ENCODE data around the gene OR4F6. TPM values are rescaled to one million over a fixed set of nuclear protein-coding genes. Genes with fewer than 3 reads are reported as not detected.
A peak's percentile ranks its signal among the peaks of the same experiment; 100 is the strongest.

Gene OR4F6
- total RNA-seq, 4 donors from 2014 or later, result not detected

GRCh38 chr15:101827257-101827656, 23.9 kb downstream of the OR4F6 start:
- peaks cover 0 to 1% (median 0%) of the 10 kb centered on the region in 4 donors for H3K9me3 ChIP-seq
- TF ChIP-seq CTCF (IDR thresholded peaks at IDR 0.05), result no peak
- TF ChIP-seq POLR2A (IDR thresholded peaks at IDR 0.05), result no peak
- TF ChIP-seq EP300 (IDR thresholded peaks at IDR 0.05), result no peak
- H3K4me3 ChIP-seq, result no peak overlapping the region
- no peaks in the 10 kb centered on the region for H3K36me3 ChIP-seq
- H3K27ac ChIP-seq, result no peak overlapping the region
- WGBS, 2 donors, result 65 to 70% methylated on average over 6 of the region's 6 CpGs
- DNase-seq (ENCODE audit: low spot score in 2 of 2), result no peak
- H3K27me3 ChIP-seq, result no peaks in the 10 kb centered on the region
- no peaks in the 10 kb centered on the region for H3K4me1 ChIP-seq

GRCh38 chr15:101828774-101829173, 25.5 kb downstream of the OR4F6 start:
- no peak for DNase-seq (ENCODE audit: low spot score in 2 of 2)
- TF ChIP-seq CTCF (IDR thresholded peaks at IDR 0.05) (no peak), POLR2A (IDR thresholded peaks at IDR 0.05) (no peak), EP300 (IDR thresholded peaks at IDR 0.05) (no peak)
- Histone ChIP-seq H3K27ac (no peak overlapping the region), H3K27me3 (no peaks in the 10 kb centered on the region), H3K4me1 (no peaks in the 10 kb centered on the region), H3K36me3 (no peaks in the 10 kb centered on the region), H3K9me3 (peaks cover 0 to 15% (median 0%) of the 10 kb centered on the region in 4 donors), H3K4me3 (no peak overlapping the region)
- WGBS, 2 donors, result 83 to 87% methylated on average over 5 of the region's 5 CpGs

- Histone ChIP-seq H3K27me3 (no peaks in the 10 kb centered on the region), H3K27ac (no peak overlapping the region), H3K36me3 (no peaks in the 10 kb centered on the region), H3K4me3 (no peak overlapping the region), H3K9me3 (peaks cover 0 to 3% (median 0%) of the 10 kb centered on the region in 4 donors), H3K4me1 (no peaks in the 10 kb centered on the region)
- no peak for TF ChIP-seq CTCF (IDR thresholded peaks at IDR 0.05)
- TF ChIP-seq POLR2A (IDR thresholded peaks at IDR 0.05), result no peak
- TF ChIP-seq EP300 (IDR thresholded peaks at IDR 0.05), result no peak
- no peak for DNase-seq (ENCODE audit: low spot score in 2 of 2)
- 46 to 53% methylated on average over 3 of the region's 3 CpGs for WGBS, 2 donors
Observed at GRCh38 chr15:101841656-101842055, 38.3 kb downstream of the OR4F6 start.

- TF ChIP-seq CTCF (IDR thresholded peaks at IDR 0.05), result no peak
- TF ChIP-seq POLR2A (IDR thresholded peaks at IDR 0.05), result no peak
- TF ChIP-seq EP300 (IDR thresholded peaks at IDR 0.05), result no peak
- no peak for DNase-seq (ENCODE audit: low spot score in 2 of 2)
- H3K4me3 ChIP-seq, result no peak overlapping the region
- H3K27me3 ChIP-seq, result no peaks in the 10 kb centered on the region
- peak overlapping the region in 1 of 4 donors; percentile 21 for H3K27ac ChIP-seq
- no peaks in the 10 kb centered on the region for H3K9me3 ChIP-seq
- 41 to 55% methylated on average over 6 of the region's 6 CpGs for WGBS, 2 donors
- no peaks in the 10 kb centered on the region for H3K4me1 ChIP-seq
- H3K36me3 ChIP-seq, result no peaks in the 10 kb centered on the region
Observed at GRCh38 chr15:101844916-101845315, 41.6 kb downstream of the OR4F6 start.

GRCh38 chr15:101852356-101852755, 49.0 kb downstream of the OR4F6 start:
- Histone ChIP-seq H3K27ac (peak overlapping the region in 1 of 4 donors; percentile 17), H3K4me3 (no peak overlapping the region), H3K9me3 (no peaks in the 10 kb centered on the region), H3K27me3 (no peaks in the 10 kb centered on the region), H3K36me3 (no peaks in the 10 kb centered on the region), H3K4me1 (no peaks in the 10 kb centered on the region)
- no peak for DNase-seq (ENCODE audit: low spot score in 2 of 2)
- no peak for TF ChIP-seq CTCF (IDR thresholded peaks at IDR 0.05)
- TF ChIP-seq EP300 (IDR thresholded peaks at IDR 0.05), result no peak
- TF ChIP-seq POLR2A (IDR thresholded peaks at IDR 0.05), result no peak
- WGBS, 2 donors, result 38 to 48% methylated on average over 1 of the region's 1 CpG

Small RNAs within 50 kb of the gene (small RNA-seq; reads per million reads assigned to genes)
- not detected for gene RN7SL209P

Other genes starting within 250 kb of the OR4F6 start
- gene TM2D3, start 151.1 kb upstream of the OR4F6 start, total RNA-seq, result 10 to 100 TPM; 33.5 to 54.0 (median 40.9) TPM
- 10 to 100 TPM; 33.9 to 43.7 (median 36.4) TPM for gene TARS3, start 79.0 kb upstream of the OR4F6 start, total RNA-seq
- gene OR4F15, start 8.7 kb downstream of the OR4F6 start, total RNA-seq, result not detected